ENCODE results near the gene KANSL1. TPM values are rescaled to one million over a fixed set of nuclear protein-coding genes. Genes with fewer than 3 reads are reported as not detected.

The KANSL1 gene
- total RNA-seq, 1 donor from 2014 or later: 61.4 TPM

DNA sequence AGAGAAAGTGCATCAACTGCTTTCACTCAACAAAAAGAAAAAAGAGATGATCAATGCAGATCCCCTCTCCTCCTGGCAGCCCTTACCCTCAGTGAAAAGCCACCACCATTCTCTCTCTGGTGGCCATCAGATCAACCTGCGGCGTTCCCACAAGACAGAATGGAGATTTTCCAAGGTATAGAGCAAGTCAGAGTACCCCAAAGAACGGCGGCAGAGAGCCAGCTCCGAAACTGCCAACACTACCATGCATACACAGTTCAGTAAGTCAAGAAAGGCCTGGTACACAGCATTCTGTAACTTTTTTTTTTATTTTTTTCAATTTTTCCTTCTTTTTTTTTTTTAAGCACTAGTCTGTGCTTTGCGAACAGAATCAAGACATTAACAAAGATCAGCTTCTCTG, 163.6 kb downstream of the KANSL1 start:
- Mint-ChIP-seq H3K9me3 (ENCODE audit: low read depth) (no peaks in the 10 kb centered on the region), H3K27me3 (ENCODE audit: low read depth) (no peaks in the 10 kb centered on the region), H3K36me3 (ENCODE audit: low read depth) (peaks cover 43% of the 10 kb centered on the region), H3K4me1 (ENCODE audit: low read depth) (peaks cover 6% of the 10 kb centered on the region), H3K27ac (ENCODE audit: unreplicated experiment) (peak overlapping the region; percentile 33), H3K4me3 (ENCODE audit: unreplicated experiment) (no peak overlapping the region)
- TF ChIP-seq, protein P1, sequence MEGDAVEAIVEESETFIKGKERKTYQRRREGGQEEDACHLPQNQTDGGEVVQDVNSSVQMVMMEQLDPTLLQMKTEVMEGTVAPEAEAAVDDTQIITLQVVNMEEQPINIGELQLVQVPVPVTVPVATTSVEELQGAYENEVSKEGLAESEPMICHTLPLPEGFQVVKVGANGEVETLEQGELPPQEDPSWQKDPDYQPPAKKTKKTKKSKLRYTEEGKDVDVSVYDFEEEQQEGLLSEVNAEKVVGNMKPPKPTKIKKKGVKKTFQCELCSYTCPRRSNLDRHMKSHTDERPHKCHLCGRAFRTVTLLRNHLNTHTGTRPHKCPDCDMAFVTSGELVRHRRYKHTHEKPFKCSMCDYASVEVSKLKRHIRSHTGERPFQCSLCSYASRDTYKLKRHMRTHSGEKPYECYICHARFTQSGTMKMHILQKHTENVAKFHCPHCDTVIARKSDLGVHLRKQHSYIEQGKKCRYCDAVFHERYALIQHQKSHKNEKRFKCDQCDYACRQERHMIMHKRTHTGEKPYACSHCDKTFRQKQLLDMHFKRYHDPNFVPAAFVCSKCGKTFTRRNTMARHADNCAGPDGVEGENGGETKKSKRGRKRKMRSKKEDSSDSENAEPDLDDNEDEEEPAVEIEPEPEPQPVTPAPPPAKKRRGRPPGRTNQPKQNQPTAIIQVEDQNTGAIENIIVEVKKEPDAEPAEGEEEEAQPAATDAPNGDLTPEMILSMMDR (IDR thresholded peaks at IDR 0.05): no peak
- no peak for DNase-seq (ENCODE audit: low spot score)

DNA sequence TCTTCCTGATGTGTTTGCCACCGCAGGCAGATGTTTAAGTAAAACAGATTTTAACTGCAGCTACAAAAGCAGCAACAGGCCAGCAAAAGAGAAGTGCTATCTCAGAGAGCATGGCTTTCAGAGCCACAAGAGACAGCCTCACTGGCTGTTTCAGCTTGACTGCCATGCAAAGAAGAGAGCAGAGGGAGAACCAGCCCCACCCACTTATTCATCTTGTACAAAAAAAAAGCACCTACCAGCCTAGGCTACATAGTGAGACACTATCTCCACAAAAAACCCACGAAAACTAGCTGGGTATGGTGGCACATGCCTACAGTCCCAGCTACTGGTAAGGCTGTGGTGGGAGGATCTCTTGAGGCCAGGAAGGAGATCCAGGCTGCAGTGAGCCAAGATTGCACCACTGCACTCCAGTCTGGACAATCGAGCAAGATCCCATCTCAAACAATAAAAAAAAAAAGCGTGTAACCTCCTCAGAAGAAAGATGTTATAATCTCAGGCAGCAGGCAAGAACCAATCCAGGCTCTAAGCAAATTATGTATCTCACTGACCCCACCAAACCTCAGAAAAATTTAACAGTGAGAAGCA, 164.2 kb downstream of the KANSL1 start:
- H3K4me1 Mint-ChIP-seq (ENCODE audit: low read depth): peaks cover 6% of the 10 kb centered on the region
- H3K27me3 Mint-ChIP-seq (ENCODE audit: low read depth): no peaks in the 10 kb centered on the region
- peaks cover 40% of the 10 kb centered on the region for H3K36me3 Mint-ChIP-seq (ENCODE audit: low read depth)
- H3K9me3 Mint-ChIP-seq (ENCODE audit: low read depth): no peaks in the 10 kb centered on the region
- DNase-seq (ENCODE audit: low spot score): no peak
- H3K27ac Mint-ChIP-seq (ENCODE audit: unreplicated experiment): peak overlapping the region; percentile 33
- H3K4me3 Mint-ChIP-seq (ENCODE audit: unreplicated experiment): no peak overlapping the region
- TF ChIP-seq, protein P1 (IDR thresholded peaks at IDR 0.05): no peak

DNA sequence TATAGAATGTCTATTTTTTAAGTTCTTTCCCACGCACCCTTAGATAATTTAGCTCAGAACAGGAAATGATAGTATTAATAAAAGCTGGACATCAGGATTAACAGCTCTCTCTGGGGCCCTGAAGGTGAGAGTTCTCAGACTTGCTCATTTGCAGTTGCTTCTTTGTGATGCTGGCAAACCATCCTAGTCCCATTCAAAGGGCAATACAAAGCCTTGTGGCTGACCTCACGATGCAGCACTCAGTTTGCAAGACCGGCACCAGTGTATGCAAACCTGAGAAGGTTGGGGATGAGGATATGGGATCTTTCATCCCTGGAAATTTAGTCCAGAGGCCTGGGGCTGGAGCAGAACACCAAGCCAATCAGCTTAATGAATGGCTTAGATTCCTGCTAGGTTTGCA, 164.9 kb downstream of the KANSL1 start:
- H3K36me3 Mint-ChIP-seq (ENCODE audit: low read depth): peaks cover 39% of the 10 kb centered on the region
- no peak for DNase-seq (ENCODE audit: low spot score)
- no peaks in the 10 kb centered on the region for H3K9me3 Mint-ChIP-seq (ENCODE audit: low read depth)
- TF ChIP-seq, protein P1 (IDR thresholded peaks at IDR 0.05): no peak
- no peak overlapping the region for H3K4me3 Mint-ChIP-seq (ENCODE audit: unreplicated experiment)
- peaks cover 6% of the 10 kb centered on the region for H3K4me1 Mint-ChIP-seq (ENCODE audit: low read depth)
- no peaks in the 10 kb centered on the region for H3K27me3 Mint-ChIP-seq (ENCODE audit: low read depth)
- H3K27ac Mint-ChIP-seq (ENCODE audit: unreplicated experiment): no peak overlapping the region

DNA sequence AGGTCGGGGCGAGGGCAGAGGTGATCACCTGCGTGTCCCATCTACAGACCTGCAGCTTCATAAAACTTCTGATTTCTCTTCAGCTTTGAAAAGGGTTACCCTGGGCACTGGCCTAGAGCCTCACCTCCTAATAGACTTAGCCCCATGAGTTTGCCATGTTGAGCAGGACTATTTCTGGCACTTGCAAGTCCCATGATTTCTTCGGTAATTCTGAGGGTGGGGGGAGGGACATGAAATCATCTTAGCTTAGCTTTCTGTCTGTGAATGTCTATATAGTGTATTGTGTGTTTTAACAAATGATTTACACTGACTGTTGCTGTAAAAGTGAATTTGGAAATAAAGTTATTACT, 165.3 kb downstream of the KANSL1 start:
- no peak for DNase-seq (ENCODE audit: low spot score)
- no peak overlapping the region for H3K4me3 Mint-ChIP-seq (ENCODE audit: unreplicated experiment)
- peak overlapping the region; percentile 59 for H3K27ac Mint-ChIP-seq (ENCODE audit: unreplicated experiment)
- no peaks in the 10 kb centered on the region for H3K27me3 Mint-ChIP-seq (ENCODE audit: low read depth)
- peaks cover 6% of the 10 kb centered on the region for H3K4me1 Mint-ChIP-seq (ENCODE audit: low read depth)
- H3K36me3 Mint-ChIP-seq (ENCODE audit: low read depth): peaks cover 35% of the 10 kb centered on the region
- TF ChIP-seq, protein P1 (IDR thresholded peaks at IDR 0.05): no peak
- no peaks in the 10 kb centered on the region for H3K9me3 Mint-ChIP-seq (ENCODE audit: low read depth)

DNA sequence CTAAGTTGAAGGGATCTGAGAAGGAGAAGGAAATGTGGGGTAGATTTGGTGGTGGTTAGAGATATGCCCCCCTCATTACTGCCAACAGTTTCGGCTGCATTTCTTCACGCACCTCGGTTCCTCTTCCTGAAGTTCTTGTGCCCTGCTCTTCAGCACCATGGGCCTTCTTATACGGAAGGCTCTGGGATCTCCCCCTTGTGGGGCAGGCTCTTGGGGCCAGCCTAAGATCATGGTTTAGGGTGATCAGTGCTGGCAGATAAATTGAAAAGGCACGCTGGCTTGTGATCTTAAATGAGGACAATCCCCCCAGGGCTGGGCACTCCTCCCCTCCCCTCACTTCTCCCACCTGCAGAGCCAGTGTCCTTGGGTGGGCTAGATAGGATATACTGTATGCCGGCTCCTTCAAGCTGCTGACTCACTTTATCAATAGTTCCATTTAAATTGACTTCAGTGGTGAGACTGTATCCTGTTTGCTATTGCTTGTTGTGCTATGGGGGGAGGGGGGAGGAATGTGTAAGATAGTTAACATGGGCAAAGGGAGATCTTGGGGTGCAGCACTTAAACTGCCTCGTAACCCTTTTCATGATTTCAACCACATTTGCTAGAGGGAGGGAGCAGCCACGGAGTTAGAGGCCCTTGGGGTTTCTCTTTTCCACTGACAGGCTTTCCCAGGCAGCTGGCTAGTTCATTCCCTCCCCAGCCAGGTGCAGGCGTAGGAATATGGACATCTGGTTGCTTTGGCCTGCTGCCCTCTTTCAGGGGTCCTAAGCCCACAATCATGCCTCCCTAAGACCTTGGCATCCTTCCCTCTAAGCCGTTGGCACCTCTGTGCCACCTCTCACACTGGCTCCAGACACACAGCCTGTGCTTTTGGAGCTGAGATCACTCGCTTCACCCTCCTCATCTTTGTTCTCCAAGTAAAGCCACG, 165.9 kb downstream of the KANSL1 start:
- no peak for DNase-seq (ENCODE audit: low spot score)
- Mint-ChIP-seq H3K4me3 (ENCODE audit: unreplicated experiment) (no peak overlapping the region), H3K4me1 (ENCODE audit: low read depth) (peaks cover 6% of the 10 kb centered on the region), H3K27me3 (ENCODE audit: low read depth) (no peaks in the 10 kb centered on the region), H3K27ac (ENCODE audit: unreplicated experiment) (peak overlapping the region; percentile 59), H3K36me3 (ENCODE audit: low read depth) (peaks cover 35% of the 10 kb centered on the region), H3K9me3 (ENCODE audit: low read depth) (no peaks in the 10 kb centered on the region)
- TF ChIP-seq, protein P1 (IDR thresholded peaks at IDR 0.05): no peak
